GM12891 (cell line): ENCODE results near the gene BOLL.

Experiments
- POLR2A ChIP-seq: IDR thresholded peaks from 2 replicates; pipeline ENCODE4 v1.6.1; 2011; ENCODE audit warnings: low read depth, low read length, control low read depth
- SPI1 ChIP-seq: IDR thresholded peaks from 2 replicates; pipeline ENCODE4 v1.6.1; 2011; ENCODE audit warnings: low read depth, low read length, control low read depth
- TAF1 ChIP-seq: IDR thresholded peaks from 2 replicates; pipeline ENCODE4 v1.6.1; 2011; ENCODE audit warnings: low read depth, low read length, control low read depth

GRCh38 chr2:197804758-197805714 lies 19.9 kb upstream of the BOLL start:
- no peak for TF ChIP-seq SPI1
- no peak for TF ChIP-seq POLR2A
- TF ChIP-seq TAF1 = no peak
